ENCODE results near the gene DIAPH2.
"Not testable (repeated sequence)": the region's sequence is repeated elsewhere in the genome, so short reads cannot be mapped to it uniquely, and the experiment has no call there.

The DIAPH2 gene

GRCh38 chrX:96684339-96685209 lies at the start of gene DIAPH2:
Gene DIAPH2 (plus strand): TSS chrX:96684842.
- DNase-seq (ENCODE audit: low read depth): peak; percentile 60

GRCh38 chrX:96650023-96650422 lies 34.6 kb upstream of the DIAPH2 start:
- no peak for DNase-seq (ENCODE audit: low read depth)

- DNase-seq (ENCODE audit: low read depth): no peak
These were observed 28.6 kb upstream of the DIAPH2 start for GRCh38 chrX:96655947-96656623.

- DNase-seq (ENCODE audit: low read depth): no peak
These were observed 2.1 kb upstream of the DIAPH2 start for GRCh38 chrX:96682516-96682915.

- no peak for DNase-seq (ENCODE audit: low read depth)
These were observed 674 bp upstream of the DIAPH2 start for GRCh38 chrX:96683997-96684338.

- DNase-seq (ENCODE audit: low read depth): peak; percentile 44
These were observed 813 bp downstream of the DIAPH2 start for GRCh38 chrX:96685210-96686099.

GRCh38 chrX:96687776-96688175 lies 3.1 kb downstream of the DIAPH2 start:
- DNase-seq (ENCODE audit: low read depth): no peak

GRCh38 chrX:96688789-96689188 lies 4.1 kb downstream of the DIAPH2 start:
- DNase-seq (ENCODE audit: low read depth): no peak

DNA sequence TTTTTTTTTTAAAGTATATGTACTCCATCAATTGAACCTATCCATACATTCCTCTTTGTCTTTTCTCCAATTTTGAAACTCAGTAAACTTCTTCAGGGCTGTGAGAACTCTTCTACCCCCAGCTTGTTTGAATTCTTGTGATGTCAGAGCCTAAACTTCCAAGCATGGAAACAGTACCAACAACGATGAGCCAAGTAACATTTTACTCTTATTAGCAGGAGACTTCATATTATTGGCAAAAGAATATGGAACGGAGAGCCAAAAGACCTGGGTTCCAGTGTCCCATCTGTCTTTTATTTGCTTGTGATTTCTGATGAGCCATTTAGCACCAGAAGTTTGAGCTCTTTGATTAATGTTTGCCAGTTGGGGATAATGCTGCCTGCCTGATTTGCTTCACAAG lies 5.3 kb downstream of the DIAPH2 start:
- DNase-seq (ENCODE audit: low read depth): no peak

- DNase-seq (ENCODE audit: low read depth): no peak
These were observed 7.8 kb downstream of the DIAPH2 start for GRCh38 chrX:96692454-96692853.

DNA sequence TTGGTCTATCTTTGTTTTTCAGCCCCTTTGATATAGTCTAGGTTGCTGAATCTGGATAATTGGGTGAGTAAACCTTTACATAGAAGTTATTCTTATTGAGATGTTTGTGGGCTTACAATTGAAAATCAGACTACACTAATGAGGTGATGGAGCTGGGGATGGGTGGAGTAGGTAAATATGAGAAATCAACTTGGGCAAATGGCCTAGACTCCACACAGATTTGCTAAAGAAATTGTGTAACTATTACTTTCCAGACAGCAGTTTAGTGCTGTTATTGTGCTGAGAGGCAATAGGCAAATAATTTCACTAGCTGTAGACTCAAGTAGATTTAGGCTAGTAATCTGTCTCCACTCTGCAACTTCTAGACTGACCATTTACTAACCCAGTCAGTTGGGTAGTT lies 8.2 kb downstream of the DIAPH2 start:
- no peak for DNase-seq (ENCODE audit: low read depth)

DNA sequence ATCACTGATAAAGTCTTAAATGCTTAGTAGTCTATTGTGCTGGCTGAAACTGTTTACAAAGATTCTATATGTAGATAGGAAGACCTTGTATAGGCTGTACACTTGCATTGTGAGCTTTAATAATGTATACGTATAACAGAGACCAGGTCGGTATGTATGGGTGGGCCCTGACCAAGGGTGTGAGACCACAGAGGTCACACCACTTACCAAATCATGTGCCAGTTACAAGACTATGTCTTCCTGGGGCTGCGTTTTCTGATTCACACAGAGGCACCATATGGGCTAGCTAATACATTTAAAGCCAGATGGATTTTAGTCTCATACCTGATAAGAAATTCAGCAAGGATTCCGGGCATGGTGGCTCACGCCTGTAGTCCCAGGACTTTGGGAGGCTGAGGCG lies 8.8 kb downstream of the DIAPH2 start:
- DNase-seq (ENCODE audit: low read depth): no peak

DNA sequence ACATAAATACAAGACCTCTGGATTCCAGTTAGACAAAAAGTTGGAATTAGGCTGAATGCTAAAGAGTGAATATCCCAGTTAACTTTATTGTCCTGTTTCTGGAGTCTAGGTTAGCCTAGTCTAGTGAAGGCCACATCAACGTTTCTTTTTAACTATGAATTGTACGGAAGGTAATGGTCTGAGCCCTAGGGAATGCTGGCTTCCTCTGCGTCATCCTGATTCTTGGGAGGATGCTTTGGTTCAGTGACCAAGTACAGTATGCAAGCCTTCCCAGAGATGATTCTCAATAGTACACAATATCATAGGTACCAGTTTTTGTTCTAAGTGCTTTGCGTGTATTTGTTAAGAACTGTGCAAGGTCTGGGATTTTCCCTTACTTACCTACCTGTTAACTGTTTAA lies 11.8 kb downstream of the DIAPH2 start:
- DNase-seq (ENCODE audit: low read depth): no peak

- DNase-seq (ENCODE audit: low read depth): no peak
These were observed 16.0 kb downstream of the DIAPH2 start for GRCh38 chrX:96700625-96701024.

- no peak for DNase-seq (ENCODE audit: low read depth)
These were observed 18.7 kb downstream of the DIAPH2 start for GRCh38 chrX:96703379-96703778.

DNA sequence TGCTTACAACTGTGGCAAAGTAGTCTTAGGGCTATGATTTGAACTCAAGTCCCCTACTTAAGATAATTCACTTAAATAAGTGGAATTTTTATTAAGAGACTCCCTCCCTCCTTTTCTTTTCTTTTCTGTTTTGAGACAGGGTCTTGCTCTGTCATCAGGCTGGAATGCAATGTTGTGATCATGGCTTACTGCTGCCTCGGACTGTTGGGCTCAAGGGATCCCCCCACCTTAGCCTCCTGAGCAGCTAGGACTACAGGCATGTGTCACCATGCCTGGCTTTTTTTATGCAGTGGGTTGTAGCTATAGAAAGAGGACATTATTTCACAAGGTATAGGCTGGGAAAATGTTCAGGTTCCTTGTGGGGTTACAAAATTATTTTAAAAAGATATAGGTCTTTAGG lies 19.2 kb downstream of the DIAPH2 start:
- no peak for DNase-seq (ENCODE audit: low read depth)

GRCh38 chrX:96704629-96705028 lies 20.0 kb downstream of the DIAPH2 start:
- DNase-seq (ENCODE audit: low read depth): no peak

GRCh38 chrX:96705905-96706304 lies 21.3 kb downstream of the DIAPH2 start:
- DNase-seq (ENCODE audit: low read depth): no peak

GRCh38 chrX:96707804-96708203 lies 23.2 kb downstream of the DIAPH2 start:
- no peak for DNase-seq (ENCODE audit: low read depth)

- DNase-seq (ENCODE audit: low read depth): no peak
These were observed 25.4 kb downstream of the DIAPH2 start for GRCh38 chrX:96710031-96710430.

- DNase-seq (ENCODE audit: low read depth): no peak
These were observed 28.7 kb downstream of the DIAPH2 start for GRCh38 chrX:96713303-96713702.

DNA sequence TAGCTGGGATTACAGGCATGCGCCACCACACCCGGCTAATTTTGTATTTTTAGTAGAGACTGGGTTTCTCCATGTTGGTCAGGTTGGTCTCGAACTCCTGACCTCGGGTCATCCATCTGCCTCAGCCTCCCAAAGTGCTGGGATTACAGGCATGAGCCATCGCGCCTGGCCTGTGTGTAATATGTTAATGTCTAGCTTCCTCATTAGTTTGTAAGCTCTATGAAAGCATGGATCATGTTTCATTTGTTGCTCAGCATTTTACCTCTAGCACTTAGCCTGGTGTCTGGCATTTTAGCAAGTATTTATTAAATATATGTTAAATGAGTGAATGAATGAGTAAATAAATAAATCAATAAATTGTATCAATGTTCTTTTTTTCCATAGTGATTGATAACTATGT lies 29.8 kb downstream of the DIAPH2 start:
- DNase-seq (ENCODE audit: low read depth): not testable (repeated sequence)

DNA sequence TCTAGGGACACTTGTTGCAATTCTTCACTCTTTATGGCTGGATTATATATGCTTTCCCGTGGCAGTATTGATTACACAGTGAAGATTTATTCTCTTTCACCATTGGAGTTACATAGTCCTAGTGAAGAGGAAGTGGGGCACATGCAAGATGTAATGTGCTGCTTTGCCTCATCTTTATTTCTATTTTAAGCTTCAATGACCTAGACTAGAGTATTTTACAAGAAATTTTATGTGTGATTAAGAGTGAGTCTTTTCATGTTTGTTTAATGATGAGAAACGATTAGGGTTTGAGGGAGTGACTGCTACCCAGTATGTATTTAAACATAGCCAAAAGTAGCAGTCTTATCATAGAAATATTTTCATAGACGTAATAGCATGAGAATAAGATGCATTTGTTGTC lies 30.8 kb downstream of the DIAPH2 start:
- no peak for DNase-seq (ENCODE audit: low read depth)

All from activated T-cell treated with anti-CD3 and anti-CD28 coated beads for 48 hours (primary cell).